Activated naive CD8-positive, alpha-beta T cell treated with anti-CD3 and anti-CD28 coated beads, Interleukin-2, amount 50 U/mL, for 24 hours (primary cell): ENCODE measurements around the gene ATG101.
"Not testable (repeated sequence)": the region's sequence is repeated elsewhere in the genome, so short reads cannot be mapped to it uniquely, and the experiment has no call there.

Experiments
- ATAC-seq: fragments of 150-1000 bp; cut with Tn5 transposase; one replicate; pipeline ENCODE4 v1.10.0; 2021
- DNase-seq: peaks from one replicate; pipeline ENCODE4 v3.0.0; 2021
- H3K27ac Mint-ChIP-seq: one replicate; pipeline ENCODE4 v1.8.0; 2021; ENCODE audit warnings: mild to moderate bottlenecking, mixed read lengths
- H3K27me3 Mint-ChIP-seq: one replicate; pipeline ENCODE4 v1.8.0; 2021; ENCODE audit warnings: mixed read lengths
- H3K36me3 Mint-ChIP-seq: one replicate; pipeline ENCODE4 v1.8.0; 2021; ENCODE audit warnings: low read depth, mixed read lengths
- H3K4me1 Mint-ChIP-seq: one replicate; pipeline ENCODE4 v1.8.0; 2021; ENCODE audit warnings: mixed read lengths
- H3K4me3 Mint-ChIP-seq: one replicate; pipeline ENCODE4 v1.8.0; 2021; ENCODE audit warnings: mild to moderate bottlenecking, moderate library complexity, mixed read lengths
- H3K9me3 Mint-ChIP-seq: one replicate; pipeline ENCODE4 v1.8.0; 2021; ENCODE audit warnings: mixed read lengths

Gene ATG101

GRCh38 chr12:52087961-52088820 is 18.4 kb downstream of the ATG101 start:
- Mint-ChIP-seq H3K9me3 (no peaks in the 10 kb centered on the region), H3K27me3 (peaks cover 48% of the 10 kb centered on the region), H3K4me3 (no peak overlapping the region), H3K36me3 (no peaks in the 10 kb centered on the region), H3K27ac (no peak overlapping the region), H3K4me1 (peaks cover 6% of the 10 kb centered on the region)
- DNase-seq: no peak
- ATAC-seq: no peak

- Mint-ChIP-seq H3K27ac (no peak overlapping the region), H3K27me3 (peaks cover 49% of the 10 kb centered on the region)
Observed at GRCh38 chr12:52089491-52089890, 19.7 kb downstream of the ATG101 start.

GRCh38 chr12:52090291-52090690 is 20.5 kb downstream of the ATG101 start:
- no peaks in the 10 kb centered on the region for H3K36me3 Mint-ChIP-seq
- ATAC-seq: no peak
- no peak for DNase-seq
- H3K4me3 Mint-ChIP-seq: no peak overlapping the region
- H3K4me1 Mint-ChIP-seq: no peaks in the 10 kb centered on the region
- no peak overlapping the region for H3K27ac Mint-ChIP-seq
- peaks cover 52% of the 10 kb centered on the region for H3K27me3 Mint-ChIP-seq
- H3K9me3 Mint-ChIP-seq: no peaks in the 10 kb centered on the region

More at GRCh38 chr12:52089491-52089890, 19.7 kb downstream of the ATG101 start:
- no peaks in the 10 kb centered on the region for H3K36me3 Mint-ChIP-seq
- DNase-seq: no peak
- H3K4me3 Mint-ChIP-seq: no peak overlapping the region
- no peak for ATAC-seq
- H3K9me3 Mint-ChIP-seq: no peaks in the 10 kb centered on the region
- H3K4me1 Mint-ChIP-seq: no peaks in the 10 kb centered on the region

- Mint-ChIP-seq H3K4me3 (no peak overlapping the region), H3K36me3 (no peaks in the 10 kb centered on the region), H3K27ac (no peak overlapping the region), H3K9me3 (no peaks in the 10 kb centered on the region), H3K4me1 (no peaks in the 10 kb centered on the region), H3K27me3 (peaks cover 52% of the 10 kb centered on the region)
- no peak for DNase-seq
- no peak for ATAC-seq
Observed at GRCh38 chr12:52091061-52091460, 21.3 kb downstream of the ATG101 start.

GRCh38 chr12:52091869-52092268 is 22.1 kb downstream of the ATG101 start:
- Mint-ChIP-seq H3K4me1 (no peaks in the 10 kb centered on the region), H3K4me3 (no peak overlapping the region), H3K9me3 (no peaks in the 10 kb centered on the region), H3K27me3 (peaks cover 49% of the 10 kb centered on the region), H3K36me3 (no peaks in the 10 kb centered on the region), H3K27ac (no peak overlapping the region)
- ATAC-seq (no peak), DNase-seq (no peak)

GRCh38 chr12:52093346-52093745 is 23.6 kb downstream of the ATG101 start:
- no peaks in the 10 kb centered on the region for H3K36me3 Mint-ChIP-seq
- H3K9me3 Mint-ChIP-seq: no peaks in the 10 kb centered on the region
- H3K4me1 Mint-ChIP-seq: no peaks in the 10 kb centered on the region
- DNase-seq (no peak), ATAC-seq (no peak)
- H3K27me3 Mint-ChIP-seq: peaks cover 43% of the 10 kb centered on the region
- H3K4me3 Mint-ChIP-seq: no peak overlapping the region
- no peak overlapping the region for H3K27ac Mint-ChIP-seq

- ATAC-seq: no peak
- Mint-ChIP-seq H3K27ac (no peak overlapping the region), H3K4me1 (no peaks in the 10 kb centered on the region)
Observed at GRCh38 chr12:52096332-52097044, 26.7 kb downstream of the ATG101 start.

GRCh38 chr12:52097045-52097666 is 27.4 kb downstream of the ATG101 start:
- H3K4me1 Mint-ChIP-seq: no peaks in the 10 kb centered on the region
- DNase-seq (no peak), ATAC-seq (no peak)
- H3K9me3 Mint-ChIP-seq: no peaks in the 10 kb centered on the region
- no peak overlapping the region for H3K4me3 Mint-ChIP-seq
- peaks cover 12% of the 10 kb centered on the region for H3K27me3 Mint-ChIP-seq
- no peak overlapping the region for H3K27ac Mint-ChIP-seq
- no peaks in the 10 kb centered on the region for H3K36me3 Mint-ChIP-seq

More at GRCh38 chr12:52096332-52097044, 26.7 kb downstream of the ATG101 start:
- Mint-ChIP-seq H3K27me3 (peaks cover 15% of the 10 kb centered on the region), H3K9me3 (no peaks in the 10 kb centered on the region), H3K4me3 (no peak overlapping the region), H3K36me3 (no peaks in the 10 kb centered on the region)
- DNase-seq: no peak

- not testable (repeated sequence) for H3K9me3 Mint-ChIP-seq, ATAC-seq, DNase-seq, H3K36me3 Mint-ChIP-seq, H3K27ac Mint-ChIP-seq, H3K4me3 Mint-ChIP-seq, H3K4me1 Mint-ChIP-seq
- H3K27me3 Mint-ChIP-seq: peaks cover 37% of the 10 kb centered on the region
Observed at GRCh38 chr12:52104431-52105089, 34.8 kb downstream of the ATG101 start.

- not testable (repeated sequence) for H3K4me3 Mint-ChIP-seq, H3K36me3 Mint-ChIP-seq, H3K27ac Mint-ChIP-seq, H3K9me3 Mint-ChIP-seq, H3K27me3 Mint-ChIP-seq, ATAC-seq
- peaks cover 43% of the 10 kb centered on the region for H3K4me1 Mint-ChIP-seq
- peak; percentile 53 for DNase-seq
Observed at GRCh38 chr12:52116222-52117125, 46.7 kb downstream of the ATG101 start.

GRCh38 chr12:52117806-52118475 is 48.2 kb downstream of the ATG101 start:
- Mint-ChIP-seq H3K27me3 (peaks cover 13% of the 10 kb centered on the region), H3K27ac (peak overlapping the region; percentile 11), H3K4me1 (peaks cover 46% of the 10 kb centered on the region)
- not testable (repeated sequence) for ATAC-seq, DNase-seq, H3K9me3 Mint-ChIP-seq, H3K4me3 Mint-ChIP-seq, H3K36me3 Mint-ChIP-seq

- H3K27ac Mint-ChIP-seq: no peak overlapping the region
- peak; percentile 58 for DNase-seq
- peaks cover 46% of the 10 kb centered on the region for H3K4me1 Mint-ChIP-seq
- peaks cover 15% of the 10 kb centered on the region for H3K27me3 Mint-ChIP-seq
- peak overlapping the region; percentile 17 for H3K4me3 Mint-ChIP-seq
- ATAC-seq: peak; percentile 33
- H3K36me3 Mint-ChIP-seq: no peaks in the 10 kb centered on the region
- H3K9me3 Mint-ChIP-seq: no peaks in the 10 kb centered on the region
Observed at GRCh38 chr12:52119398-52120254, 49.8 kb downstream of the ATG101 start.
